GM12892 (cell line): ENCODE data around the gene WDR18.

Experiments
- POLR2A ChIP-seq: IDR thresholded peaks from 2 replicates; pipeline ENCODE4 v1.6.1; 2011; ENCODE audit warnings: low read depth, low read length, control low read depth
- POLR2AphosphoS5 ChIP-seq: IDR thresholded peaks from 2 replicates; pipeline ENCODE4 v1.6.1; 2011; ENCODE audit warnings: low read depth, low read length, control low read depth
- TAF1 ChIP-seq: IDR thresholded peaks from 2 replicates; pipeline ENCODE4 v1.6.1; 2011; ENCODE audit warnings: low read depth, mild to moderate bottlenecking, control low read depth, low read length, borderline replicate concordance

GRCh38 chr19:971795-972194, 12.3 kb upstream of the WDR18 start:
- TF ChIP-seq POLR2AphosphoS5 = no peak
- TF ChIP-seq TAF1 = no peak
- TF ChIP-seq POLR2A = no peak
